GM12892 (cell line): Measurements from ENCODE around the gene OPA3.
A peak's percentile ranks its signal among the peaks of the same experiment; 100 is the strongest.

Source experiments
- DNase-seq: peaks from one replicate; pipeline ENCODE4 v3.0.0; 2011; ENCODE audit not compliant: insufficient read length
- FAIRE-seq: peaks from 2 replicates; lab custom pipeline; 2011; peaks lifted over from hg19 to GRCh38; lab: Jason Lieb, UNC
- POLR2A ChIP-seq: IDR thresholded peaks from 2 replicates; pipeline ENCODE4 v1.6.1; 2011; ENCODE audit warnings: low read depth, low read length, control low read depth
- POLR2AphosphoS5 ChIP-seq: IDR thresholded peaks from 2 replicates; pipeline ENCODE4 v1.6.1; 2011; ENCODE audit warnings: low read depth, low read length, control low read depth
- TAF1 ChIP-seq: IDR thresholded peaks from 2 replicates; pipeline ENCODE4 v1.6.1; 2011; ENCODE audit warnings: low read depth, mild to moderate bottlenecking, control low read depth, low read length, borderline replicate concordance

OPA3 gene

DNA sequence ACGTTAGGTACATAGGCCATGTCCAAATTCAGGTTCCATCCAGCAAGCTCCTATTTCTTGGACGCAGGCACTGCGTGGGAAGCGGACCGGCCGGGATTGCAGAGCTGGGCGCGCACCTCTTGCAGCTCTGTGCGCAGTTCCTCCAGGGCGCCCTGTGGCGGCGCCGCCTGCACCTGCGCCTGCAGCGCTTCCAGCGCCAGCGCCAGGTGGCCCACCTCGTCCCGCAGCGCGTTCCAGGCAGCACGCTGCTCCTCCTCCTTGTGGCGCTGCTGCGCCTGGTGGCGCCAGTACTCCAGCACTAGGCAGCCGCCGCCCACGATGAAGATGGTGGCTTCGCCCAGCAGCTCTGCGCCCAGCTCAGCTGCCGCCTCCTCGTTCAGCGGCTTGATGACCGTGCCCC, 31.1 kb downstream of the OPA3 start:
- TF ChIP-seq POLR2AphosphoS5 (no peak), TAF1 (no peak), POLR2A (no peak)
- DNase-seq = no peak
- no peak for FAIRE-seq

DNA sequence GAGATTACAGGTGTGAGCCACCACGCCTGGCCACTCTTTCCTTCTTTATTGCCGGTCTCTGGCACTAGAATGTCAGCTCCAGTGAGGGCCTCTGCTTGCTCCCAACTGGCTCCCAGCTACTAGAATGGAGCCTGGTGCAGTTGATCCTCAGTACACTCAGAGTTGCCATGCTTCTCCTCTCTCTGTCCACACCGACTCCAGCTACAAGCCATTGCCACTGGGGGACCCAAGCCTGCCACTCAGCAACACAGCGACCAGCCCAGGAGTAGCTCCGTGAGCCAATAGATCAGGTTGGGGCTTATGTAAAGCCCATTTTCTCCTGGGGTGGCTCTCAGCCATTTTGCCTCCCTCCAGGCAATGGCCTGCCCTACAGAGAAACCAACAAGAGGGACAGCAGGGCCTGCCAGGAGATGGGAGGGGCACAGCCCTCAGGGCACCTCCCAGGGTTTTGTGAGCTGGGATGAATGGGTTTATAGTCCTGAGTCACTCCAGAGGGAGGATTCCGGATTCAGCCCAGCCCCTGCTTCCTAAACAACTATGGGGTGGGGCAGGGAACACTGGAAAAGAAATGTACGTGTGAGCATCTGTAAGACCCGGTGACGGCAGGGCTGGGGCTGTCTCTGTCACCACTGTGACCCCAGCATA, 36.5 kb downstream of the OPA3 start:
- FAIRE-seq = no peak

GRCh38 chr19:45547211-45547770, 37.3 kb downstream of the OPA3 start:
- FAIRE-seq (no peak), DNase-seq (no peak)
- no peak for TF ChIP-seq POLR2A
- TF ChIP-seq TAF1 = no peak
- TF ChIP-seq POLR2AphosphoS5 = no peak

More for the DNA sequence above, 36.5 kb downstream of the OPA3 start:
- no peak for TF ChIP-seq POLR2AphosphoS5
- no peak for DNase-seq

- DNase-seq (no peak), FAIRE-seq (no peak)
- TF ChIP-seq POLR2AphosphoS5 = no peak
- no peak for TF ChIP-seq POLR2A
- no peak for TF ChIP-seq TAF1
Measured at GRCh38 chr19:45542234-45542668, 42.4 kb downstream of the OPA3 start.

DNA sequence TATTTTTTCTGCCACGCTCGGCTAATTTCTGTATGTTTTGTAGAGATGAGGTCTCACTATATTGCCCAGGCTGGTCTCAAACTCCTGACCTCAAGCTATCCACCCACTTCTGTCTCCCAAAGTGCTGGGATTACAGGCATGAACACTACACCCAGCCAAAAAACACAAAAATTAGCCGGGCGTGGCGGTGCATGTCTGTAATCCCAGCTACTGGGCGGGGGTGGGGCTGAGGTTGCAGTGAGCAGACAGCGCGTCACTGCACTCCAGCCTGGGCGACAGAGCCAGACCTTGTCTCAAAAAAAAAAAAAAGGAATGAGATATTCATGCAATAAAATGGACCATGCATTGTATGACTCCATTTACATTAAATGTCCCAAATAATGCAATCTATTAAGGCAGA, 45.1 kb downstream of the OPA3 start:
- FAIRE-seq = no peak
- TF ChIP-seq TAF1 = no peak
- no peak for TF ChIP-seq POLR2A
- TF ChIP-seq POLR2AphosphoS5 = no peak

GRCh38 chr19:45531349-45531748, 53.3 kb downstream of the OPA3 start:
- FAIRE-seq = peak; percentile 48
- TF ChIP-seq TAF1 = no peak
- TF ChIP-seq POLR2AphosphoS5 = no peak
- no peak for TF ChIP-seq POLR2A
- no peak for DNase-seq

More for the DNA sequence above, 45.1 kb downstream of the OPA3 start:
- no peak for DNase-seq

GRCh38 chr19:45529420-45529785, 55.2 kb downstream of the OPA3 start:
- no peak for TF ChIP-seq POLR2A
- no peak for TF ChIP-seq TAF1
- no peak; the same call in 1 of the 2 replicates for TF ChIP-seq POLR2AphosphoS5
- DNase-seq = no peak
- FAIRE-seq = no peak

DNA sequence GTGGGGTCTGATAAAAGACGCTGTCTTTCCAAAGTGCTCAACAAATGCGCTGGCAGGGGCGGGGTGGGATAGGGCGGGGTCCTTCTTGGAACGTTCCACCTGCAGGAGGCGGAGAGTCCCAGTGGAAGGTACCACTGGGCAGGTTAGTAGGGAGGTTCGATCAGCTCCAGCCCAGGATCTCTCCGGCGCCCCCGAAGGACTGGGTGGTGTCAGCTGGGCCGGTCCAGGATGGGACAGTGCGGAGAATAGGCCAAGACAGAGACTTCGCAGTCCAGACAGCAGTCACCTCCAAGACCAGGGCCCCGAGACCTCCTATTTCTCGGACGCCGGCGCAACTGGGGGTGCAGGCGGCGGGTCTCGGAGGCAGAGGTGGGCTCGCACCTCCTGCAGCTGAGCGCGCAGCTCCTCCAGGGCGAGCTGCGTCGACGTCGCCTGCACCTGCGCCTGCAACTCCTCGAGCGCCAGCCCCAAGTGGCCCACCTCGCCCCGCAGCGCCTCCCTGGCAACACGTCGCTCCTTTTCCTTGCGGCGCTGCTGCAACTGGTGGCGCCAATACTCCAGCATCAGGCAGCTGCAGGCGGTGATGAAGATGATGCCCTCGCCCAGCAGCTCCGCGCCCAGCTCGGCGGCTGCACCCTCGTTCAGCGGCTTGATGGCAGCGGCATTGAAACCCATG, 55.7 kb downstream of the OPA3 start:
- DNase-seq = no peak
- TF ChIP-seq TAF1 (no peak), POLR2AphosphoS5 (peak; percentile 60), POLR2A (peak; percentile 26; the same call in 1 of the 2 replicates)
- FAIRE-seq = no peak

- TF ChIP-seq POLR2AphosphoS5 = peak; percentile 90
- peak; percentile 42 for TF ChIP-seq POLR2A
- no peak for TF ChIP-seq TAF1
- FAIRE-seq = no peak
Measured at GRCh38 chr19:45528149-45528743, 56.4 kb downstream of the OPA3 start.

GRCh38 chr19:45527731-45528130, 56.9 kb downstream of the OPA3 start:
- no peak for TF ChIP-seq POLR2AphosphoS5
- TF ChIP-seq POLR2A = no peak
- TF ChIP-seq TAF1 = no peak
- DNase-seq (no peak), FAIRE-seq (no peak)

More at GRCh38 chr19:45528149-45528743, 56.4 kb downstream of the OPA3 start:
- no peak for DNase-seq

DNA sequence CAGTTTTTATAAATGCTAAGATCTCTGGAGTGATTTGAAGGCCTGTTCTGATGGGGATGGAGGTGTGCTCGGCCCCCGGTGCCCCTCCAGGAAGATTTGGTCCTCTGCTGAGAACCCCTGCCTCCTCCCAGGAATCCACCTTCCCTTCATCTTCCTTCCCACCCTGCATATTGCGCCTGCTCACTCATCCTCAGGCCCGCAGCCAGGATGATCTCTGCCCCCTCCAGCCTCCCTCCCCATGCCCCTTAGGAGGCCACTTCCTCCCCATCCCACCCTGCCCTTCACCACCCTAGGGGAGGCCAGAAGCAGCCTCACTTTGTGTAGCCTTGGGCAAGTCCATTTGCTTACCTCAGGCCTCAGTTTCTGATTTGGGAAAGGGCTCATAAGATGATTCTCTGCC, 57.6 kb downstream of the OPA3 start:
- TF ChIP-seq POLR2A (no peak), POLR2AphosphoS5 (no peak), TAF1 (no peak)
- FAIRE-seq (no peak), DNase-seq (no peak)
